ENCODE measurements around the gene NT5C1B. TPM values are rescaled to one million over a fixed set of nuclear protein-coding genes. Genes with fewer than 3 reads are reported as not detected.

NT5C1B gene
- total RNA-seq, 4 donors from 2014 or later = not detected

DNA sequence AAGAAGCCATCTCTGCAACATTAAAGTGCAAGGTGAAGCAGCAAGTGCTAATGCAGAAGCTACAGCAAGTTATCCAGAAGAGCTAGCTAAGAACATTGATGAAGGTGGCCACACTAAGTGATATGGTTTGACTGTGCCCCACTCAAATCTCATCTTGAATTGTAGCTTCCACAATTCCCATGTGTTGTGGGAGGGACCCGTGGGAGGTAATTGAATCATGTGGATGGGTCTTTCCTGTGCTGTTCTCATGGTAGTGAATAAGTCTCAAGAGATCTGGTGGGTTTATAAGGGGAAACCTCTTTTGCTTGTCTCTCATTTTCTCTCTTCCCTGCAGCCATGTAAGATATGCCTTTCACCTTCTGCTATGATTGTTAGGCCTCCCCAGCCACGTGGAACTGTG lies 40.3 kb downstream of the NT5C1B start:
- intact Hi-C loops (cut with DNase I; ENCODE audit: low total_unique reads) (no loop called here), in situ Hi-C loops (cut with MboI; ENCODE audit: low pct_ligation_motif_present in 1 of 4, low pct_unique_long_range_greater_than_20kb in 1 of 4, low sequenced_read_pairs in 3 of 4) (no loop called here)
- DNase-seq = no peak
- Histone ChIP-seq H3K9me3 (no peaks in the 10 kb centered on the region), H3K4me1 (peaks cover 0 to 13% (median 0%) of the 10 kb centered on the region in 4 donors), H3K27me3 (no peaks in the 10 kb centered on the region), H3K27ac (no peak overlapping the region), H3K36me3 (no peaks in the 10 kb centered on the region), H3K4me3 (no peak overlapping the region)
- 89 to 92% methylated on average over 2 of the region's 2 CpGs for WGBS, 2 donors (ENCODE audit: low coverage in 1 of 2)
- TF ChIP-seq POLR2A (IDR thresholded peaks at IDR 0.05) (no peak), EP300 (IDR thresholded peaks at IDR 0.05; ENCODE audit: low read depth) (no peak), CTCF (IDR thresholded peaks at IDR 0.05) (no peak), POLR2AphosphoS5 (IDR thresholded peaks at IDR 0.05) (no peak)

DNA sequence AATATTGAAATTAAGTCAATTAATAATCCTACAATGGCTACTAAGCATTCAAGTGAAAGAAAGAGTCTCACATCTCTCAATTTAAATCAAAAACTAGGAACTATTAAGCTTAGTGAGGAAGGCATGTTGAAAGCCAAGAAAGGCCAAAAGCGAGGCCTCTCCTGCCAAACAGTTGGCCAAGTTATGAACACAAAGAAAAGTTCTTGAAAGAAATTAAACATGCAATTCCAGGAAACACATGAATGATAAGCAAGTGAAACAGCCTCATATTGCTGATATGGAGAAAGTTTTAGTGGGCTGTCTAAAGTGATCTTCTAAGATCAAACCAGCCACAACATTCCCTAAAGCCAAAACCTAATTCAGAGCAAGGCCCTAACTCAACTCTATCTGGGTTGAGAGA lies 40.7 kb downstream of the NT5C1B start:
- DNase-seq = no peak
- no peak overlapping the region for H3K4me3 ChIP-seq
- in situ Hi-C loops (cut with MboI; ENCODE audit: low pct_ligation_motif_present in 1 of 4, low pct_unique_long_range_greater_than_20kb in 1 of 4, low sequenced_read_pairs in 3 of 4) (no loop called here), intact Hi-C loops (cut with DNase I; ENCODE audit: low total_unique reads) (no loop called here)
- no peaks in the 10 kb centered on the region for H3K36me3 ChIP-seq
- peaks cover 0 to 13% (median 0%) of the 10 kb centered on the region in 4 donors for H3K4me1 ChIP-seq
- H3K27ac ChIP-seq = no peak overlapping the region
- H3K27me3 ChIP-seq = no peaks in the 10 kb centered on the region
- 92% methylated on average over 1 of the region's 1 CpG for WGBS, 2 donors (ENCODE audit: low coverage in 1 of 2)
- no peak for TF ChIP-seq POLR2A (IDR thresholded peaks at IDR 0.05)
- TF ChIP-seq POLR2AphosphoS5 (IDR thresholded peaks at IDR 0.05) = no peak
- no peak for TF ChIP-seq CTCF (IDR thresholded peaks at IDR 0.05)
- no peak for TF ChIP-seq EP300 (IDR thresholded peaks at IDR 0.05; ENCODE audit: low read depth)
- no peaks in the 10 kb centered on the region for H3K9me3 ChIP-seq

- 55 to 75% methylated on average over 2 of the region's 2 CpGs for WGBS, 2 donors (ENCODE audit: low coverage in 1 of 2)
- intact Hi-C loops (cut with DNase I; ENCODE audit: low total_unique reads) = no loop called here
- in situ Hi-C loops (cut with MboI; ENCODE audit: low pct_ligation_motif_present in 1 of 4, low pct_unique_long_range_greater_than_20kb in 1 of 4, low sequenced_read_pairs in 3 of 4) = no loop called here
- no peak for TF ChIP-seq EP300 (IDR thresholded peaks at IDR 0.05; ENCODE audit: low read depth)
- no peak for TF ChIP-seq CTCF (IDR thresholded peaks at IDR 0.05)
- no peak for TF ChIP-seq POLR2AphosphoS5 (IDR thresholded peaks at IDR 0.05)
- TF ChIP-seq POLR2A (IDR thresholded peaks at IDR 0.05) = no peak
- Histone ChIP-seq H3K27ac (no peak overlapping the region), H3K4me1 (peaks cover 0 to 13% (median 0%) of the 10 kb centered on the region in 4 donors), H3K4me3 (no peak overlapping the region), H3K27me3 (no peaks in the 10 kb centered on the region), H3K9me3 (no peaks in the 10 kb centered on the region), H3K36me3 (no peaks in the 10 kb centered on the region)
- no peak for DNase-seq
Observed at GRCh38 chr2:18546567-18546966, 42.8 kb downstream of the NT5C1B start.

DNA sequence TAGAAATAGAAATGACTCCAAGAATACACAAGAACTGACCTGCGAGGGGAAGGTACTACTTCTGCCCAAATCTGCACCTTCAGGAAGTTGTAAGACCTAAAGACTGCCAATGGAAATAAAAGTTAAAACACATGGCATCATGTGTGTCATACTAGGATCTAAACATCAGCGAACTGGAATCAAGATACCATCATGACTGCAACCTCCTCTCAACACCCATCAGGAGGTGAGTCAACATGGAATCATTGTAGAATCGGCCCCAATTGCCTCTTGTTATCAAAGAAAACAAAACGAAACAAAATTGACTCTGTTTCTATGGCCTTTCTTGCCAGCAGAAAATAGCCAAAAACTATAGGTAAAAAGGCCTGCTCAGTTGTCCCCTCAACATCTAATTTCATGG lies 44.0 kb downstream of the NT5C1B start:
- Histone ChIP-seq H3K4me3 (no peak overlapping the region), H3K27me3 (no peaks in the 10 kb centered on the region), H3K4me1 (peaks cover 0 to 10% (median 0%) of the 10 kb centered on the region in 4 donors), H3K36me3 (no peaks in the 10 kb centered on the region), H3K9me3 (no peaks in the 10 kb centered on the region), H3K27ac (no peak overlapping the region)
- no peak for DNase-seq
- intact Hi-C loops (cut with DNase I; ENCODE audit: low total_unique reads) (loop anchor here (2.0 kb wide), 1 partner anchor 69 kb away; no protein-coding TSS in a partner anchor), in situ Hi-C loops (cut with MboI; ENCODE audit: low pct_ligation_motif_present in 1 of 4, low pct_unique_long_range_greater_than_20kb in 1 of 4, low sequenced_read_pairs in 3 of 4) (no loop called here)
- WGBS, 2 donors (ENCODE audit: low coverage in 1 of 2) = 87 to 100% methylated on average over 1 to 4 of the region's 4 CpGs
- no peak for TF ChIP-seq CTCF (IDR thresholded peaks at IDR 0.05)
- TF ChIP-seq EP300 (IDR thresholded peaks at IDR 0.05; ENCODE audit: low read depth) = no peak
- TF ChIP-seq POLR2AphosphoS5 (IDR thresholded peaks at IDR 0.05) = no peak

All from transverse colon (tissue), 4 donors.